Smooth muscle cell (in vitro differentiated cells): ENCODE results near the gene CBLIF. TPM values are rescaled to one million over a fixed set of nuclear protein-coding genes. Genes with fewer than 3 reads are reported as not detected.

Experiments
- DNase-seq: peaks from one replicate; lab custom pipeline; 2025; ENCODE audit not compliant: unreplicated experiment; lab: John Stamatoyannopoulos, UW
- H2AFZ ChIP-seq: fragments of 200-600 bp; sonication (generic); 2 replicates; pipeline ENCODE4 v1.6.0; 2016; ENCODE audit warnings: antibody characterized with exemption, low read depth, mild to moderate bottlenecking
- H3F3A ChIP-seq: fragments of 200-600 bp; sonication (generic); 2 replicates; pipeline ENCODE4 v1.6.0; 2017; ENCODE audit warnings: antibody characterized with exemption, low read depth
- H3K27ac ChIP-seq: fragments of 200-600 bp; sonication (generic); 2 replicates; pipeline ENCODE4 v1.5.1; 2016; ENCODE audit warnings: low read depth, mild to moderate bottlenecking
- H3K27me3 ChIP-seq: fragments of 200-600 bp; sonication (generic); 2 replicates; pipeline ENCODE4 v1.6.1; 2016; ENCODE audit warnings: low read depth, mild to moderate bottlenecking
- H3K36me3 ChIP-seq: fragments of 200-600 bp; sonication (generic); 2 replicates; pipeline ENCODE4 v1.5.1; 2016; ENCODE audit warnings: low read depth
- H3K4me1 ChIP-seq: fragments of 200-600 bp; sonication (generic); 2 replicates; pipeline ENCODE4 v1.5.1; 2016; ENCODE audit warnings: low read depth
- H3K4me2 ChIP-seq: fragments of 200-600 bp; sonication (generic); 2 replicates; pipeline ENCODE4 v1.6.0; 2016; ENCODE audit warnings: mild to moderate bottlenecking
- H3K4me3 ChIP-seq: fragments of 200-600 bp; sonication (generic); 2 replicates; pipeline ENCODE4 v1.5.1; 2016; ENCODE audit warnings: mild to moderate bottlenecking
- H3K79me2 ChIP-seq: fragments of 200-600 bp; sonication (generic); 2 replicates; pipeline ENCODE4 v1.6.0; 2016; ENCODE audit warnings: low read depth, mild to moderate bottlenecking
- H3K9ac ChIP-seq: fragments of 200-600 bp; sonication (generic); 2 replicates; pipeline ENCODE4 v1.6.0; 2016; ENCODE audit warnings: low read depth
- H3K9me3 ChIP-seq: fragments of 200-600 bp; sonication (generic); replicated peaks from 2 replicates; pipeline ENCODE4 v1.5.1; 2016; ENCODE audit warnings: low read depth
- H4K20me1 ChIP-seq: fragments of 200-600 bp; sonication (generic); 2 replicates; pipeline ENCODE4 v1.6.0; 2016; ENCODE audit warnings: low read depth
- CTCF ChIP-seq: fragments of 200-600 bp; sonication (generic); IDR thresholded peaks from 2 replicates; pipeline ENCODE4 v1.5.1; 2017; ENCODE audit warnings: borderline replicate concordance, mild to moderate bottlenecking, antibody characterized with exemption; ENCODE audit not compliant: insufficient read depth, poor library complexity, severe bottlenecking
- WGBS: methylation state at CpG from one replicate; pipeline ENCODE4 v1.1.7; 2016; ENCODE audit warnings: low lambda C conversion rate; 5-methylcytosine and 5-hydroxymethylcytosine counted together
- polyA plus RNA-seq: library from polyadenylated mRNA; unstranded; fragments of >200 nt; fragmentation: Nextera tagmentation; extraction: Ambion mirVana; gene quantifications from 2 replicates; pipeline ENCODE4 v1.2.1, GENCODE V29; 2016
- total RNA-seq: library from RNA; depleted of rRNA; stranded (reverse); fragments of >200 nt; gene quantifications from 2 replicates; pipeline ENCODE4 v1.2.3, GENCODE V29; 2014

CBLIF gene
- total and polyA plus RNA-seq, 2 experiments from 2014 or later, result not detected

GRCh38 chr11:59815754-59816153 is 29.5 kb downstream of the CBLIF start:
- no peak for TF ChIP-seq CTCF
- 78% methylated on average over 1 of the region's 1 CpG for WGBS

GRCh38 chr11:59814021-59814420 is 31.3 kb downstream of the CBLIF start:
- Histone ChIP-seq H3K9me3 (no peaks in the 10 kb centered on the region), H3K4me2 (no peak overlapping the region), H3K36me3 (no peaks in the 10 kb centered on the region), H3K4me1 (peaks cover 8% of the 10 kb centered on the region), H2AFZ (no peak overlapping the region), H3F3A (peaks cover under 1% of the 10 kb centered on the region), H4K20me1 (no peaks in the 10 kb centered on the region), H3K79me2 (peaks cover 7% of the 10 kb centered on the region), H3K27me3 (no peaks in the 10 kb centered on the region), H3K4me3 (no peak overlapping the region), H3K9ac (no peak overlapping the region), H3K27ac (no peak overlapping the region)
- WGBS, result 97% methylated on average over 1 of the region's 1 CpG
- no peak for DNase-seq
- TF ChIP-seq CTCF, result no peak

More at GRCh38 chr11:59815754-59816153, 29.5 kb downstream of the CBLIF start:
- Histone ChIP-seq H3K4me2 (no peak overlapping the region), H3K27me3 (no peaks in the 10 kb centered on the region), H3K4me1 (no peaks in the 10 kb centered on the region), H3K9ac (no peak overlapping the region), H2AFZ (no peak overlapping the region), H3K27ac (no peak overlapping the region), H3K4me3 (no peak overlapping the region), H4K20me1 (no peaks in the 10 kb centered on the region), H3K36me3 (no peaks in the 10 kb centered on the region), H3F3A (no peaks in the 10 kb centered on the region), H3K9me3 (no peaks in the 10 kb centered on the region), H3K79me2 (no peaks in the 10 kb centered on the region)
- no peak for DNase-seq

- Histone ChIP-seq H3K27ac (no peak overlapping the region), H3F3A (peaks cover 5% of the 10 kb centered on the region), H3K27me3 (no peaks in the 10 kb centered on the region), H3K4me2 (no peak overlapping the region), H4K20me1 (no peaks in the 10 kb centered on the region), H3K4me1 (peaks cover 8% of the 10 kb centered on the region), H3K36me3 (no peaks in the 10 kb centered on the region), H2AFZ (no peak overlapping the region), H3K4me3 (no peak overlapping the region), H3K9ac (no peak overlapping the region), H3K9me3 (no peaks in the 10 kb centered on the region), H3K79me2 (peaks cover 7% of the 10 kb centered on the region)
- 96% methylated on average over 1 of the region's 1 CpG for WGBS
- DNase-seq, result no peak
- no peak for TF ChIP-seq CTCF
These were observed 31.9 kb downstream of the CBLIF start for GRCh38 chr11:59813364-59813763.

GRCh38 chr11:59812220-59812619 is 33.1 kb downstream of the CBLIF start:
- Histone ChIP-seq H2AFZ (no peak overlapping the region), H3F3A (peaks cover 5% of the 10 kb centered on the region), H3K27me3 (no peaks in the 10 kb centered on the region), H3K79me2 (peaks cover 7% of the 10 kb centered on the region), H3K27ac (no peak overlapping the region), H3K36me3 (no peaks in the 10 kb centered on the region), H3K4me2 (no peak overlapping the region), H3K4me3 (no peak overlapping the region), H3K9ac (no peak overlapping the region), H4K20me1 (no peaks in the 10 kb centered on the region), H3K4me1 (peaks cover 8% of the 10 kb centered on the region), H3K9me3 (no peaks in the 10 kb centered on the region)
- no peak for DNase-seq
- no peak for TF ChIP-seq CTCF
- WGBS, result 88% methylated on average over 2 of the region's 2 CpGs
